Lung (tissue), 12 donors: ENCODE measurements around the gene CLIC4. TPM values are rescaled to one million over a fixed set of nuclear protein-coding genes. Genes with fewer than 3 reads are reported as not detected.

ENCODE experiments used
- ATAC-seq: fragments of 200-7000 bp; cut with Tn5 transposase; one replicate; pipeline ENCODE4 v1.9.1; 2020; ENCODE audit warnings: moderate number of reproducible peaks; ENCODE audit not compliant: insufficient read depth, low FRiP score
- DNase-seq, 3 donors: peaks; one replicate each; pipeline ENCODE4 v3.0.0-alpha.2; 2013 to 2017
- H3K27ac ChIP-seq, 2 donors: one replicate each; pipeline ENCODE4 v1.5.1; 2013; ENCODE audit warnings: mild to moderate bottlenecking in 2 of 2, moderate library complexity in 2 of 2, control low read depth in 1 of 2, inconsistent platforms in 1 of 2, low read depth in 1 of 2, low read length in 1 of 2
- H3K27me3 ChIP-seq, 3 donors: one replicate each; pipeline ENCODE4 v1.5.1; 2013; ENCODE audit warnings: low read length in 2 of 3; ENCODE audit not compliant: control insufficient read depth in 3 of 3, insufficient read depth in 3 of 3
- H3K36me3 ChIP-seq, 4 donors: one replicate each; pipeline ENCODE4 v1.5.1; 2013; ENCODE audit warnings: low read length in 4 of 4, mild to moderate bottlenecking in 1 of 4, moderate library complexity in 1 of 4; ENCODE audit not compliant: control insufficient read depth in 4 of 4, insufficient read depth in 4 of 4
- H3K4me1 ChIP-seq, 5 donors: one replicate each; pipeline ENCODE4 v1.5.1; 2013; ENCODE audit warnings: low read length in 5 of 5, mild to moderate bottlenecking in 2 of 5, moderate library complexity in 1 of 5; ENCODE audit not compliant: control insufficient read depth in 5 of 5, insufficient read depth in 5 of 5
- H3K4me3 ChIP-seq: one replicate; pipeline ENCODE4 v1.5.1; 2013; ENCODE audit warnings: mild to moderate bottlenecking, control low read depth, moderate library complexity
- H3K9ac ChIP-seq, 2 donors: one replicate each; pipeline ENCODE4 v1.5.1; 2013; ENCODE audit warnings: low read length in 2 of 2, control low read depth in 1 of 2; ENCODE audit not compliant: insufficient read depth in 1 of 2
- H3K9me3 ChIP-seq, 4 donors: one replicate each; pipeline ENCODE4 v1.5.1; 2013; ENCODE audit warnings: low read length in 3 of 4, mild to moderate bottlenecking in 1 of 4, moderate library complexity in 1 of 4; ENCODE audit not compliant: control insufficient read depth in 4 of 4, insufficient read depth in 3 of 4
- WGBS, 2 donors: extraction: QIAGEN DNeasy Blood & Tissue Kit; methylation state at CpG; one replicate each; pipeline ENCODE4 v1.1.7; 2013; 5-methylcytosine and 5-hydroxymethylcytosine counted together
- polyA plus RNA-seq, 2 donors: library from polyadenylated mRNA; stranded (reverse); fragments of 200-250 nt; gene quantifications; one replicate each; pipeline ENCODE4 v1.2.1, GENCODE V29; 2013
- total RNA-seq, 2 donors: library from RNA; depleted of rRNA in 1 of 2; stranded (reverse); fragments of >200 nt in 1 of 2; gene quantifications; one replicate each; pipeline ENCODE4 v1.2.1, GENCODE V29; 2014 to 2021
- TF ChIP-seq, protein P1 (sequence below): IDR thresholded peaks from 2 replicates; pipeline ENCODE4 v1.5.1; 2012; ENCODE audit warnings: mild to moderate bottlenecking; ENCODE audit errors: control extremely low read depth, extremely low read depth
- donor health status: control.
- donor health status: control.
- donor health status: Bipolar disorder and iron deficiency.
- donor health status: healthy.
- donor health status: DM: yes; HTN: yes; CAD: no.

CLIC4 gene
- total and polyA plus RNA-seq, 4 donors, result 52.0 to 236 (median 166) TPM

- DNase-seq, result no peak
- WGBS, 2 donors, result 73 to 80% methylated on average over 15 of the region's 15 CpGs
Observed at GRCh38 chr1:24860841-24861240, 115.6 kb downstream of the CLIC4 start.

GRCh38 chr1:24861821-24862727 is 116.8 kb downstream of the CLIC4 start:
- no peaks in the 10 kb centered on the region for H3K36me3 ChIP-seq
- H3K4me1 ChIP-seq, result peaks cover 0 to 20% (median 11%) of the 10 kb centered on the region in 5 donors
- H3K27me3 ChIP-seq, result peaks cover 0 to 2% (median 0%) of the 10 kb centered on the region in 3 donors
- TF ChIP-seq, protein P1, sequence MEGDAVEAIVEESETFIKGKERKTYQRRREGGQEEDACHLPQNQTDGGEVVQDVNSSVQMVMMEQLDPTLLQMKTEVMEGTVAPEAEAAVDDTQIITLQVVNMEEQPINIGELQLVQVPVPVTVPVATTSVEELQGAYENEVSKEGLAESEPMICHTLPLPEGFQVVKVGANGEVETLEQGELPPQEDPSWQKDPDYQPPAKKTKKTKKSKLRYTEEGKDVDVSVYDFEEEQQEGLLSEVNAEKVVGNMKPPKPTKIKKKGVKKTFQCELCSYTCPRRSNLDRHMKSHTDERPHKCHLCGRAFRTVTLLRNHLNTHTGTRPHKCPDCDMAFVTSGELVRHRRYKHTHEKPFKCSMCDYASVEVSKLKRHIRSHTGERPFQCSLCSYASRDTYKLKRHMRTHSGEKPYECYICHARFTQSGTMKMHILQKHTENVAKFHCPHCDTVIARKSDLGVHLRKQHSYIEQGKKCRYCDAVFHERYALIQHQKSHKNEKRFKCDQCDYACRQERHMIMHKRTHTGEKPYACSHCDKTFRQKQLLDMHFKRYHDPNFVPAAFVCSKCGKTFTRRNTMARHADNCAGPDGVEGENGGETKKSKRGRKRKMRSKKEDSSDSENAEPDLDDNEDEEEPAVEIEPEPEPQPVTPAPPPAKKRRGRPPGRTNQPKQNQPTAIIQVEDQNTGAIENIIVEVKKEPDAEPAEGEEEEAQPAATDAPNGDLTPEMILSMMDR, result no peak
- ATAC-seq (peak; percentile 22), DNase-seq (peak; percentile 46 to 70 (median 57))
- peak overlapping the region in 1 of 2 donors; percentile 26 for H3K27ac ChIP-seq
- 66 to 75% methylated on average over 28 of the region's 28 CpGs for WGBS, 2 donors
- H3K9me3 ChIP-seq, result no peaks in the 10 kb centered on the region
- H3K9ac ChIP-seq, result no peak overlapping the region
- H3K4me3 ChIP-seq, result no peak overlapping the region

More at GRCh38 chr1:24860841-24861240, 115.6 kb downstream of the CLIC4 start:
- no peaks in the 10 kb centered on the region for H3K36me3 ChIP-seq
- TF ChIP-seq, protein P1, result no peak
- H3K4me1 ChIP-seq, result peaks cover 0 to 20% (median 11%) of the 10 kb centered on the region in 5 donors
- H3K27ac ChIP-seq, result no peak overlapping the region
- H3K9ac ChIP-seq, result no peak overlapping the region
- no peaks in the 10 kb centered on the region for H3K27me3 ChIP-seq
- H3K4me3 ChIP-seq, result no peak overlapping the region
- no peak for ATAC-seq
- H3K9me3 ChIP-seq, result no peaks in the 10 kb centered on the region

GRCh38 chr1:24862775-24863483 is 117.7 kb downstream of the CLIC4 start:
- no peak overlapping the region for H3K4me3 ChIP-seq
- H3K36me3 ChIP-seq, result no peaks in the 10 kb centered on the region
- TF ChIP-seq, protein P1, result no peak
- H3K9ac ChIP-seq, result no peak overlapping the region
- DNase-seq (no peak), ATAC-seq (no peak)
- H3K27me3 ChIP-seq, result peaks cover 0 to 2% (median 0%) of the 10 kb centered on the region in 3 donors
- H3K27ac ChIP-seq, result no peak overlapping the region
- 86 to 88% methylated on average over 12 of the region's 12 CpGs for WGBS, 2 donors
- H3K4me1 ChIP-seq, result peaks cover 0 to 20% (median 11%) of the 10 kb centered on the region in 5 donors
- H3K9me3 ChIP-seq, result no peaks in the 10 kb centered on the region
